Caki2 (cell line): ENCODE results near the gene ARHGEF5. TPM values are rescaled to one million over a fixed set of nuclear protein-coding genes. Genes with fewer than 3 reads are reported as not detected.
"Not testable (repeated sequence)": the region's sequence is repeated elsewhere in the genome, so short reads cannot be mapped to it uniquely, and the experiment has no call there.

Experiments used
- DNase-seq: peaks from one replicate; pipeline ENCODE4 v3.0.0-alpha.2; 2015; ENCODE audit warnings: low read depth
- in situ Hi-C: cut with HindIII; loops from 2 replicates; pipeline ENCODE4 v1.10.0; 2016; ENCODE audit warnings: low sequenced_read_pairs, low pct_unique_long_range_greater_than_20kb, mixed read lengths
- total RNA-seq: library from RNA; depleted of rRNA; stranded (reverse); fragments of >200 nt; shearing (Covaris generic); gene quantifications from 2 replicates; pipeline ENCODE4 v1.2.3, GENCODE V29; 2014; ENCODE audit warnings: low replicate concordance

Gene ARHGEF5
- total RNA-seq, 1 experiment from 2014 or later = 8.7 TPM

DNA sequence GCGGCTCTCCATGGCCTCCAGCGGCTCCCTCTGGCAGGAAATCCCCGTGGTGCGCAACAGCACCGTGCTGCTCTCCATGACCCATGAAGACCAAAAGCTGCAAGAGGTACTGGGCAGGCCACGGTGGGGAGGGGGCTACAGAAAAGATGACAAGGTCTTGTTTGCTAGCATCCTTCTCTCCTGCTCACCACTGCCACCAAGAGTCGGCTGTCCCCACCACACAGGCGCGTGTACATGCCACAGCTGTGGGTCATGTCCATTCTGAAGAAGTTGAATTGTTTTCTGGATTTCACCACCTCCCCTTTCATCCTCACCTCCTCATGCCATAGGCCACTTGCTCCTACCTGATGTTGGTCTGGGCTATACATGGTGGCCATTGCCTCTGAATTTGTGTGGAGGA lies 12.0 kb downstream of the ARHGEF5 start:
- DNase-seq, in situ Hi-C loops: not testable (repeated sequence)

GRCh38 chr7:144369221-144369620 lies 14.0 kb downstream of the ARHGEF5 start:
- in situ Hi-C loops, DNase-seq: not testable (repeated sequence)

DNA sequence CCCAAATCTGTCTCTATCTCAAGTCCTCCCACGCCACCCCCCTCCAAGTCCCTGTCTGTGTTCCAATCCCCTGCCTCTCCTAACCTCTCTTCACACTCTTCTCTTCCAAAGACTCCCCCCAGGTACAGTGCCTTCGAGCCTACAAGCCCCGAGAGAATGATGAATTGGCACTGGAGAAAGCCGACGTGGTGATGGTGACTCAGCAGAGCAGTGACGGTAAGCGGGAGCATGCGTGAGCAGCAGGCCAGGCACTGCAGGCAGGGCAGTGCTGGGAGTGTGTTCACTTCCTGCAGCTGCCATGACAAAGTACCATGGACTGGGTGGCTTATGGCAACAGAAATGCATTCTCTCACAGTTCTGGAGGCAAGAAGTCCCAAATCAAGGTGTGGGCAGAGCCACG lies 23.4 kb downstream of the ARHGEF5 start:
- DNase-seq = no peak

GRCh38 chr7:144379776-144380384 lies 24.7 kb downstream of the ARHGEF5 start:
- DNase-seq = no peak
- in situ Hi-C loops = no loop called here

More for the DNA sequence above, 23.4 kb downstream of the ARHGEF5 start:
- in situ Hi-C loops = no loop called here

DNA sequence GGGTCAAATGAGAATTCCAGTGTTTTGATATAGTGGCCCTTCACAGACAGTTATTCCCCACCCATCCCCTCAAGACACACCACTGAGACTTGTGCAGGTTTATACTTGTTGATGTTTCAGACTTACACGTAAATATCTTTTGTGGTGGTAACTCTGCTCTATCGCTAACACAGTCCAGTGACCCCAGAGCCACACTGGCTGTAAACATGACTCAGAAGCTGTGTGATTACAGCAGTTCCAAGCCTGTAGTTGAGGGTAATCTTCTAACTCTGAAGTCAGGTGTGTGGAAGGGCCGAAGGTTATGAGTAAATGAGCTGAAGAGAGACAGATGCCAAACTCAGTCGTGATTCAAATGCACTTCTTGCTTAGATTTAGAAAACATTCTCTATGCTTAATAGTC lies 28.9 kb downstream of the ARHGEF5 start:
- in situ Hi-C loops = no loop called here
- peak; percentile 86 for DNase-seq

DNA sequence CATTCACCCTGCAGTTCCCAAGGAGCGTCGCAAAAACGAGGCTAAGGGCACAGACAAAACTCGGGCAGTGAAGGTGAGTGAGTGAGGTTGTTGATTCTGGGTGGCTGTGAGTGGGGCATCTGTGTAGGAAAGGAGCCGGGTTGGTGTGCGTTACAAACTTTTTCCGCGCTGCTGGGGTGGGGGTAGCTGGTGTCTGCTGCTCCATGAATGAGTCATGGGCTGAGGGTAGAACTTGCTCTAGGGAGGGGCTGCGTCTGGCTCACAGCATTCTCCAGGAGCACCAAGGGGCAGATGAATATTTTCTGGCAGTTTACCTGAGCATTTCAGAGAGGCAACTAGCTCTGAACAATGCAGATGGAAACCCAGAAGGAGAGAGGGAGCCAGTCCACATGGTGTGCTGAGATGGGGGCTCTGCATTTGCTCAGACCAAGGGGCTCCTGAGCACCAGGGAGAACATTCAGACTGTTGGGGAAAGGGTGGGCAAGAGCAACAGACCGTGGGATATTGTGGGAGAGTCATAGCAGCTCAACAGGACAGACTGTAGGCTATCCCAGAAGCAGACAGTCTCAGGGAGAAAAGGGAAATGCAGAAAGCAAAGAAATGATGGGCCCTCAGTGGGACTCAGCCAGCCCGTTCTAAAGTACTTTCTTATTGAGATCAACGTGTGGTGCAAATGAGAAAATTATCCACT lies 29.5 kb downstream of the ARHGEF5 start:
- DNase-seq = peak; percentile 78
- in situ Hi-C loops = no loop called here

GRCh38 chr7:144386741-144387140 lies 31.5 kb downstream of the ARHGEF5 start:
- in situ Hi-C loops = no loop called here
- DNase-seq = peak; percentile 19

GRCh38 chr7:144388950-144389349 lies 33.7 kb downstream of the ARHGEF5 start:
- DNase-seq = no peak
- in situ Hi-C loops = no loop called here

GRCh38 chr7:144390481-144390880 lies 35.3 kb downstream of the ARHGEF5 start:
- no peak for DNase-seq
- in situ Hi-C loops = no loop called here

DNA sequence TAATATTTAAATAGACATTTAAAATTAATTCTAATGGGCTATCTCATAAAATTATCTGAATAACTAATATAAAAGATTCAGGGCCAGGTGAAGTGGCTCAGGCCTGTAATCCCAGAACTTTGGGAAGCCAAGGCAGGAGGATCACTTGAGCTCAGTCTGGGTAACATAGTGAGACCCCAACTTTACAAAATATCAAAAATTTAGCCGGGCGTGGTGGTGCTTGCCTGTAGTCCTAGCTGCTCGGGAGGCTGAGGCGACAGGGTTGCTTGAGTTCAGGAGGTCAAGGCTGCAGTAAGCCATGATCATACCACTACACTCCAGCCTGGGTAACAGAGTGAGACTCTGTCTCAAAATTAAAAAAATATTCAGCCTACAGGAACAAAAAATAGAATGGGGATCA lies 35.8 kb downstream of the ARHGEF5 start:
- in situ Hi-C loops = no loop called here
- DNase-seq = no peak

GRCh38 chr7:144391823-144392255 lies 36.6 kb downstream of the ARHGEF5 start:
- in situ Hi-C loops = no loop called here
- peak; percentile 45 for DNase-seq

DNA sequence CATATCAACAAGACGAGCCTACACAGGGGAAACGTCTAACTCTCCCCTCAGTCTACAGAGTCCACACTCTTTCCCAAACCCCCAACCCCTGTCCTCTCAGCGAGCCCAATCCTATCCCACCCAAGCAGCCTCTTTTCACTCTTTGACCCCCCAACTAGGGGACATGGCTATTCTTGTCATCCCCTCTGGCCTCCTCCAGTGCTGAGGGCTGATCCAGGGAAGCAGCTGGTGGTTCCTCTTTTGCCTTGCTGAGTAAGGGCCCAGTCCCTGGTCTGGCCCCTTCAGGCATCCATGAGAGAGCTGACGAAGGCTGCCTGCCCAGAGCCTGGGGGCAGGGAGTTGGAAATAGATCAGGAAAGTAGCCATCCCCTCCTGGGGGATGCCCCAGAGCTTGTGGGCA lies 41.9 kb downstream of the ARHGEF5 start:
- in situ Hi-C loops = no loop called here
- no peak for DNase-seq

- no peak for DNase-seq
- in situ Hi-C loops = no loop called here
Measured at GRCh38 chr7:144398291-144398690, 43.1 kb downstream of the ARHGEF5 start.

DNA sequence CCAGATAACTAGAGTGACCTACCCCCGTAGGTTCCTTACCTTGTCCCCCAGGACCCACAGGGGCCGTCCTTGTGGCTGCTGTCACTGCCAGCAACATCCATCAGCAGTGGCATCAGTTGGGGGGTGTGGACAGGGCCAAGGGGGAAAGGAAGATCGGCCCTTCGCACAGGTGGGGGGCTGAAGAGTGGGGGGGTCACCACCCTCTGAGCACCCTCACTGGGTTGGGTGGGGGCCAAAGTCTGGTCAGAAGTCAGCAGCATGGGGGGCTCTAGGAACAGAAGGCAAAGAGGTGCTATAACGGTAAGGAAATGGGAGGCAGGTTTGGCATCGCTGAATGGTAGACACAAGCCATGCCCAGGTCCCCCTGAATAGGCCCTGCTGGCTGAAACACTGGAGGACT lies 43.7 kb downstream of the ARHGEF5 start:
- DNase-seq = no peak
- in situ Hi-C loops = no loop called here

- DNase-seq = no peak
- in situ Hi-C loops = no loop called here
Measured at GRCh38 chr7:144399946-144400345, 44.7 kb downstream of the ARHGEF5 start.

- in situ Hi-C loops = no loop called here
- no peak for DNase-seq
Measured at GRCh38 chr7:144401490-144401889, 46.3 kb downstream of the ARHGEF5 start.

- no peak for DNase-seq
Measured at GRCh38 chr7:144403102-144403501, 47.9 kb downstream of the ARHGEF5 start.

GRCh38 chr7:144403649-144404061 lies 48.5 kb downstream of the ARHGEF5 start, which contains the start of gene NOBOX:
NOBOX (minus strand) TSS chr7:144403693.
- in situ Hi-C loops = no loop called here

More at GRCh38 chr7:144403102-144403501, 47.9 kb downstream of the ARHGEF5 start:
- in situ Hi-C loops = no loop called here

GRCh38 chr7:144404946-144405345 lies 49.7 kb downstream of the ARHGEF5 start:
- DNase-seq = no peak

More at GRCh38 chr7:144403649-144404061, 48.5 kb downstream of the ARHGEF5 start, which contains the start of gene NOBOX:
- DNase-seq = no peak

More at GRCh38 chr7:144404946-144405345, 49.7 kb downstream of the ARHGEF5 start:
- in situ Hi-C loops = no loop called here
